K562 (cell line): ENCODE results near the gene C10orf53. TPM values are rescaled to one million over a fixed set of nuclear protein-coding genes. Genes with fewer than 3 reads are reported as not detected.

Experiments used
- GMEB1 ChIP-seq: fragments of 250-450 bp; sonication (Bioruptor Pico); IDR thresholded peaks from 2 replicates; pipeline ENCODE4 v1.4.0; 2020; ENCODE audit warnings: mild to moderate bottlenecking
- HINFP ChIP-seq: fragments of 450-650 bp; conservative IDR thresholded peaks from 2 replicates; pipeline ENCODE4 v1.6.1; 2016; ENCODE audit warnings: missing genetic modification characterization, low read depth, mild to moderate bottlenecking, control low read depth, missing compliant biosample characterization
- MEIS2 ChIP-seq: fragments of 450-650 bp; IDR thresholded peaks from 2 replicates; pipeline ENCODE4 v1.6.1; 2014; ENCODE audit warnings: mild to moderate bottlenecking; ENCODE audit not compliant: partially characterized antibody
- NCOA6 ChIP-seq: fragments of 450-650 bp; IDR thresholded peaks from 2 replicates; pipeline ENCODE4 v1.6.1; 2017; ENCODE audit warnings: mild to moderate bottlenecking
- NUFIP1 ChIP-seq: fragments of 450-650 bp; IDR thresholded peaks from 2 replicates; pipeline ENCODE4 v1.6.1; 2018; ENCODE audit not compliant: partially characterized antibody
- SMAD3 ChIP-seq: fragments of 450-650 bp; formaldehyde crosslinking; conservative IDR thresholded peaks from 2 replicates; pipeline ENCODE4 v1.4.0; 2020; ENCODE audit warnings: mild to moderate bottlenecking
- SMARCB1 ChIP-seq: IDR thresholded peaks from 2 replicates; pipeline ENCODE4 v1.6.1; 2011; ENCODE audit warnings: improper control_type of control experiment, low read depth; ENCODE audit not compliant: insufficient read length
- THRAP3 ChIP-seq: fragments of 450-650 bp; IDR thresholded peaks from 2 replicates; pipeline ENCODE4 v1.6.1; 2016; ENCODE audit warnings: mild to moderate bottlenecking, inconsistent platforms, borderline replicate concordance
- TOE1 ChIP-seq, 2 experiments: fragments of 450-650 bp in 1 of 2; sonication (generic) in 1 of 2; formaldehyde crosslinking in 1 of 2; IDR thresholded peaks; 2 replicates each; pipeline versions ENCODE4 v1.7.1 to v1.8.0; 2016 to 2022; ENCODE audit warnings: borderline replicate concordance in 2 of 2, mild to moderate bottlenecking in 2 of 2, antibody characterized with exemption in 1 of 2, inconsistent platforms in 1 of 2, low read depth in 1 of 2, missing genetic modification reagents in 1 of 2, moderate library complexity in 1 of 2
- YBX1 ChIP-seq: fragments of 450-650 bp; IDR thresholded peaks from 2 replicates; pipeline ENCODE4 v1.7.1; 2016; ENCODE audit warnings: mild to moderate bottlenecking
- ZNF121 ChIP-seq: sonication (generic); formaldehyde crosslinking; conservative IDR thresholded peaks from 2 replicates; pipeline ENCODE4 v1.8.0; 2022; ENCODE audit warnings: missing genetic modification reagents
- polyA plus RNA-seq, 8 experiments: library from polyadenylated mRNA; depleted of rRNA in 4 of 8; stranded (reverse) in 5 of 8; unstranded in 3 of 8; fragments of >200 nt; fragmentation: Nextera tagmentation in 2 of 8; fragmentation: Illumina TruSeq in 1 of 8; extraction: Ambion mirVana in 2 of 8; extraction: Trizol in 1 of 8; gene quantifications; 2 replicates each; pipeline versions ENCODE4 v1.2.1 to v1.2.3, GENCODE V29; 2011 to 2014; ENCODE audit warnings: inconsistent platforms in 1 of 8, missing spikeins in 1 of 8
- total RNA-seq, 7 experiments: library from RNA; depleted of rRNA in 6 of 7; stranded (reverse); fragments of >200 nt in 6 of 7; fragmentation: Illumina TruSeq in 2 of 7; extraction: Trizol in 2 of 7; gene quantifications; 2 replicates each; pipeline versions ENCODE4 v1.2.1 to v1.2.3, GENCODE V29; 2011 to 2021; ENCODE audit warnings: low replicate concordance in 1 of 7
- TF ChIP-seq, protein P1 (sequence below): fragments of 450-650 bp; IDR thresholded peaks from 2 replicates; pipeline ENCODE4 v1.6.1; 2018; ENCODE audit not compliant: partially characterized antibody

C10orf53 gene
- total and polyA plus RNA-seq, 9 of the 15 experiments (the other 6 are each of a cell fraction or from before 2014, with no cell fraction given): not detected

DNA sequence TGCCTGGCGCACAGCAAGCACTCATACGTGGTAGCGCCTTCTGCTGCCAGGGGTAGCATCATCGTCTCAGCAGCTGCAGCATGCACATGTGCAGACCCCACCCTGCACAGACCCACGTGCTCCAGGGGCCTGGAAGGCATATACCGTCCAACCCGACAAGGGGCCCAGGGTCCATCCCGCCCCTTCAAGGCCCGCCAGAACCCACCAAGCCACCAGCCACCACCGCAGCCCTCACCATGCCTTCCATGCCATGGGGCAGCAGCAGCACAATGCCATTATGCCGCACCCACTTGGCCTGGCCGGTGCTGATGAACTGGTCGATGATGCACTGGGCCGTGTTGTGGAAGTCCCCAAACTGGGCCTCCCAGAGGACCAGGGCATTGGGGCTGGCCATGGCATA is 60.0 kb downstream of the C10orf53 start (continued):
- TF ChIP-seq, protein P1, sequence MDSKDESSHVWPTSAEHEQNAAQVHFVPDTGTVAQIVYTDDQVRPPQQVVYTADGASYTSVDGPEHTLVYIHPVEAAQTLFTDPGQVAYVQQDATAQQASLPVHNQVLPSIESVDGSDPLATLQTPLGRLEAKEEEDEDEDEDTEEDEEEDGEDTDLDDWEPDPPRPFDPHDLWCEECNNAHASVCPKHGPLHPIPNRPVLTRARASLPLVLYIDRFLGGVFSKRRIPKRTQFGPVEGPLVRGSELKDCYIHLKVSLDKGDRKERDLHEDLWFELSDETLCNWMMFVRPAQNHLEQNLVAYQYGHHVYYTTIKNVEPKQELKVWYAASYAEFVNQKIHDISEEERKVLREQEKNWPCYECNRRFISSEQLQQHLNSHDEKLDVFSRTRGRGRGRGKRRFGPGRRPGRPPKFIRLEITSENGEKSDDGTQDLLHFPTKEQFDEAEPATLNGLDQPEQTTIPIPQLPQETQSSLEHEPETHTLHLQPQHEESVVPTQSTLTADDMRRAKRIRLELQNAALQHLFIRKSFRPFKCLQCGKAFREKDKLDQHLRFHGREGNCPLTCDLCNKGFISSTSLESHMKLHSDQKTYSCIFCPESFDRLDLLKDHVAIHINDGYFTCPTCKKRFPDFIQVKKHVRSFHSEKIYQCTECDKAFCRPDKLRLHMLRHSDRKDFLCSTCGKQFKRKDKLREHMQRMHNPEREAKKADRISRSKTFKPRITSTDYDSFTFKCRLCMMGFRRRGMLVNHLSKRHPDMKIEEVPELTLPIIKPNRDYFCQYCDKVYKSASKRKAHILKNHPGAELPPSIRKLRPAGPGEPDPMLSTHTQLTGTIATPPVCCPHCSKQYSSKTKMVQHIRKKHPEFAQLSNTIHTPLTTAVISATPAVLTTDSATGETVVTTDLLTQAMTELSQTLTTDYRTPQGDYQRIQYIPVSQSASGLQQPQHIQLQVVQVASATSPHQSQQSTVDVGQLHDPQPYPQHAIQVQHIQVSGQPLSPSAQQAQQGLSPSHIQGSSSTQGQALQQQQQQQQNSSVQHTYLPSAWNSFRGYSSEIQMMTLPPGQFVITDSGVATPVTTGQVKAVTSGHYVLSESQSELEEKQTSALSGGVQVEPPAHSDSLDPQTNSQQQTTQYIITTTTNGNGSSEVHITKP: no peak
- TF ChIP-seq NUFIP1: no peak
- TF ChIP-seq THRAP3: no peak
- TF ChIP-seq GMEB1 (CRISPR knock-in tag): no peak
- no peak for TF ChIP-seq MEIS2
- no peak for TF ChIP-seq YBX1
- TF ChIP-seq SMAD3 (CRISPR knock-in tag): no peak
- TF ChIP-seq HINFP: no peak
- TF ChIP-seq NCOA6: no peak
- no peak for TF ChIP-seq TOE1 (IDR thresholded peaks at IDR 0.05; ENCODE audit: borderline replicate concordance)
- TF ChIP-seq TOE1 (CRISPR knock-in tag; IDR thresholded peaks at IDR 0.05; ENCODE audit: borderline replicate concordance, low read depth): no peak
- TF ChIP-seq ZNF121 (CRISPR knock-in tag): no peak
- no peak for TF ChIP-seq SMARCB1
- TF ChIP-seq, all 486 proteins: peak for 0
